ENCODE measurements around the gene HES2. TPM values are rescaled to one million over a fixed set of nuclear protein-coding genes. Genes with fewer than 3 reads are reported as not detected.
"Not testable (repeated sequence)": the region's sequence is repeated elsewhere in the genome, so short reads cannot be mapped to it uniquely, and the experiment has no call there.

The HES2 gene
- total RNA-seq, 1 donor from 2014 or later: 116 TPM

DNA sequence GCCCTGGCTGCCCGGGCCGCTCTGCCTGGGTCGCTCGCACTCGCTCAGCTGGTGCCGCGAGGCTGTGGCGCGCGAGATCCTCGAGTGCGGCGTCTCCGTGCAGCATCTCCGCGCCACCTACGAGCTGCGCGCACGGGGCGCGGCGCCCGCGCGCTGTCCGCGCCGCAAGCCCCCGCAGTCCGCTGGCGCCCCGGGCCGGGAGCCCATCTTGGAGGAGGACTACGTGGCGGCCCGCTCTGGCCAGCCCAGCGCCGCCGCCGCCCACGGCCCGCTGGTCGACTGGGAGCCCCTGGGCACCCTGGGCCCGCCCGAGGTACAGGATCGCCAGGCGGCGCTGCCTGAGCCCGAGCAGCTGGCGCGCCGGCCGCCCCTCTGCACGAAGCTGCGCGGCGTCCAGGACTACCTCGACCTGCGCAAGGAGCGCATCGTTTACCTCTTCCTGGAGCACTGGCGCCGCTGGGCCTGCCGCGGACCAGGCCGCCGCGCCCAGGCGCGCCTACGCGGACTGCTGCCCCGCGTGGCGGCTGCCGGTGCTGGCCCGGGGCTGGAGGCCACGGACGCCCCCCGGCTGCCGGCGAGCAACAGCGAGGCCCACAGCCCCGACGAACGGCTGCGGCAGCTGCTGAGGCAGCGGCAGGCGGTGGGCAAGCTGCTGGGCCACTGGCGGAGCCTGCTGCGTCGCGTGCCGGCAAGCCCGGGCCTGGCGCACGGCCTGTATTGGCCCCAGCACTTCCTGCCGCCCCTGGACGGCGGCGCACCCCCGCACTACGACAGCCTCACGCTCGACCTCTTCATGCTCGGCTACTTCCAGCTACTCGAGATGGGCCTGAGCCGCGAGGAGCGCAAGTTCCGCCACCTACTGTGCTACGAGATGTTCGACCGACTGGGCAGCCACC is 35.4 kb upstream of the HES2 start:
- FAIRE-seq (no peak), DNase-seq (ENCODE audit: low read depth) (no peak)
- Histone ChIP-seq H3K36me3 (ENCODE audit: control insufficient read depth, insufficient read depth, low read length) (no peaks in the 10 kb centered on the region), H3K4me3 (ENCODE audit: low read depth, low read length) (no peak overlapping the region), H3K27me3 (ENCODE audit: control insufficient read depth, insufficient read depth, low read length) (peaks cover 2% of the 10 kb centered on the region)
- peak; percentile 4 for TF ChIP-seq CTCF (IDR thresholded peaks at IDR 0.05; ENCODE audit: insufficient read depth, low read length, severe bottlenecking)

DNA sequence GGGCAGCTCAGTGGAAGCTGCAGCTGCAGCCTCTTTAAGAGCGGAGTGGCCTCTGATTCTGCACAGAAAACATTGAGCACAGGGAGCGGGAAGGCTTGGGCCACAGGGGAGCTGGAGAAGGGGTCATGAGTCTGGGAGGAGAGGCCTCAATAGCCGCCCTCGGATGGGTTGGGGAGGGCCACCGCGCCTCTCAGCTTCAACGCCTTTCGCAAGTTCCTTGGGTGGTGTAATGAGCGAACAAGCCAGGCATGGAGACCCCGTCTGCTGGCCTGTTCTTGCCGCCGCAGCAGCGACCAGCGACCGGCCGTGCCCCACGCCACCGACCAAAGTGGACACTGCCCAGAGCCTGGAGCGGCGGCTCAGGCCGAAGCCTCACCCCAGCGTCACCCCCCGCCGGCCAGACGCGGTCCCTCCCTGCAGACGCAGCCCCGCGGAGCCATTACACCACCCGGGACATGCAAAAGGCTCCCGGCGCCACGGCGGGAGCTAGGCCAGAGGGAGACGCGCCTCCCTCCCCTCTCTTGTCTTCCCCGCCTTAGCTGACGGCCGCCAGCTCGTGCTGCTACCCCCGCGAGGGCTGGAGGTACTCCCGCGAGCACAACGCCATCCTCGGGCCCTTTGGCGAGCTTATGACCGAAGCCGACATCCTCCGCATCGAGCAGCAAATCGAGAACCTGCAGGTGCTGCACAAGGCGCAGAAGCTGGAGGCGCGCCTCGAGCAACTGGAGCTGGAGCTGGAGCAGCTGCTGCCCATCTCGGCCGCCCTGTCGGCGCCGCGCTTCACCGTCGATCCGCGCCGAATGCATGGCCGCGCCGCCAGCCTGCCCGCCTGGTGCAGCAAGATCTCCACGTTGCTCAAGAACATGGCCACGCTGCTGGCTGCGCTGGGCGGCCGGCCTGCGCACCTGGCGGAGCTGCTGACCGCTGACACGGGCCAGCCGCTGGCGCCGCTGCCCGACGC is 34.5 kb upstream of the HES2 start:
- not testable (repeated sequence) for H3K36me3 ChIP-seq (ENCODE audit: control insufficient read depth, insufficient read depth, low read length); DNase-seq (ENCODE audit: low read depth); H3K4me3 ChIP-seq (ENCODE audit: low read depth, low read length); H3K27me3 ChIP-seq (ENCODE audit: control insufficient read depth, insufficient read depth, low read length); FAIRE-seq

- no peak for DNase-seq (ENCODE audit: low read depth)
- FAIRE-seq: no peak
- Histone ChIP-seq H3K36me3 (ENCODE audit: control insufficient read depth, insufficient read depth, low read length) (no peaks in the 10 kb centered on the region), H3K27me3 (ENCODE audit: control insufficient read depth, insufficient read depth, low read length) (peaks cover 11% of the 10 kb centered on the region), H3K4me3 (ENCODE audit: low read depth, low read length) (no peak overlapping the region)
- TF ChIP-seq CTCF (IDR thresholded peaks at IDR 0.05; ENCODE audit: insufficient read depth, low read length, severe bottlenecking): no peak
Observed at GRCh38 chr1:6450943-6451373, 31.2 kb upstream of the HES2 start.

DNA sequence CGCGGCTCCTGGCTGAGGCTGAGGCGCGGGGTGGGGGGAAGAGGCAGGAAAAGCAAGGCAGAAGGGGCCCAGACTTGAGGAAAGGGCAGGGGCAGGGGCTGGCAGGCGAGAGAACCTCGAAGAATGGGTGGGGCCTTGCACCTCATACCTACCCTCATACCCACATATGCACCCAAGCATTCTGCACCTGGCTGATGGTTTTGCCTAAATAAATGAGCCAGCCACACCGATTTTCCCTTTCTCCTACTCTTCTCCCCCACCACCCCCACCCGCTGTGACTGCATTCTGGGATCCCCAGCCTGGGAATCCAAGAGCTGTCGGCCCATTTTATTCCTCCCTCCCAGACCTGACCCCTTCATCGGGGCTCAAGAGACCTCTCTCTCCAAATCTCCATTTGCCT is 30.8 kb upstream of the HES2 start:
- H3K36me3 ChIP-seq (ENCODE audit: control insufficient read depth, insufficient read depth, low read length); DNase-seq (ENCODE audit: low read depth); FAIRE-seq; H3K4me3 ChIP-seq (ENCODE audit: low read depth, low read length): not testable (repeated sequence)
- H3K27me3 ChIP-seq (ENCODE audit: control insufficient read depth, insufficient read depth, low read length): peaks cover 11% of the 10 kb centered on the region

DNA sequence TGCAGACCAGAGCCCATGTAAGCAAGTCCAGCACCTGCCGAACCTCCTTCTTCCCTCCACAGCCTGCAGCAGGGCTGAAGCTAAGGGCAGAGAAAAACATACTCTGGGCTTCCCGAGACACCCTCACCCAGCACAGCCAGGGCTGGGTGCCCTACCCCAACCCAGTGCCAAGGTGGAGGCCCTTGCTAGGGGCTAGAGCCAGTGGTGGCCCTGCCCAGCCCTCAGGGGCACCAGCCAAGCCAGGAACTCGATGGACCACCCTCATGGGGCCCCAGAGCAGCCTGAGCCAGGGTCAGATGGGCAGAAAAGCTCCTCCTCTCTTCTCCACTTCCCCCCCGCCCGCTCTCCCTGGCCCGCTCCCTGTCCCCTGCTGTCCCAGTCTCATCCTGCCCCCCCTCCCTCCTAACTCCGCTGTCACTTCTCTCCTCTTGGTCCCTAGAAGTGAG is 30.3 kb upstream of the HES2 start:
- H3K4me3 ChIP-seq (ENCODE audit: low read depth, low read length): no peak overlapping the region

More for the DNA sequence above, 30.3 kb upstream of the HES2 start:
- FAIRE-seq: no peak
- no peak for DNase-seq (ENCODE audit: low read depth)
- no peak for TF ChIP-seq CTCF (IDR thresholded peaks at IDR 0.05; ENCODE audit: insufficient read depth, low read length, severe bottlenecking)
- Histone ChIP-seq H3K36me3 (ENCODE audit: control insufficient read depth, insufficient read depth, low read length) (no peaks in the 10 kb centered on the region), H3K27me3 (ENCODE audit: control insufficient read depth, insufficient read depth, low read length) (peaks cover 11% of the 10 kb centered on the region)

Data from bronchial epithelial cell (primary cell).